ENCODE measurements around the gene LPIN1.

Gene LPIN1

DNA sequence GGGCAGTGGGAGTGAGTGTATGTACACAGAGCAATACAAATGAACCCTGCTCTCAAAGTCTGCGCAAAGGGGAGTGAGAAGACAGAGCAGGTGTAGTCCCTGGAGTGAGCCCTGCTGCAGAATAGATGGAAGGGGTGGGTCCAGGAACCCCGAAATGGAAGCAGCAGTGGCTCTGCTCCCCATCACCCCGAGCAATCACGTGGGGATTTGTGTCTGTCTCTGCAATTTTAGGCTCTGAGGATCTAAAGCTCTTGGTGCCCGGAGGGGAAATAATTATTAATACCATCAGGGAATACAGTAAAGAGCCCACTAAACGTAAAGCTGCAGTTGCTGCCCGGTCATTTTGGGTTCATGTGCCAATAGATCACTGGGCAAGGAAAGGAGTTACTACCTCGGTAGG, 118.3 kb downstream of the LPIN1 start:
- TF ChIP-seq, protein P1, sequence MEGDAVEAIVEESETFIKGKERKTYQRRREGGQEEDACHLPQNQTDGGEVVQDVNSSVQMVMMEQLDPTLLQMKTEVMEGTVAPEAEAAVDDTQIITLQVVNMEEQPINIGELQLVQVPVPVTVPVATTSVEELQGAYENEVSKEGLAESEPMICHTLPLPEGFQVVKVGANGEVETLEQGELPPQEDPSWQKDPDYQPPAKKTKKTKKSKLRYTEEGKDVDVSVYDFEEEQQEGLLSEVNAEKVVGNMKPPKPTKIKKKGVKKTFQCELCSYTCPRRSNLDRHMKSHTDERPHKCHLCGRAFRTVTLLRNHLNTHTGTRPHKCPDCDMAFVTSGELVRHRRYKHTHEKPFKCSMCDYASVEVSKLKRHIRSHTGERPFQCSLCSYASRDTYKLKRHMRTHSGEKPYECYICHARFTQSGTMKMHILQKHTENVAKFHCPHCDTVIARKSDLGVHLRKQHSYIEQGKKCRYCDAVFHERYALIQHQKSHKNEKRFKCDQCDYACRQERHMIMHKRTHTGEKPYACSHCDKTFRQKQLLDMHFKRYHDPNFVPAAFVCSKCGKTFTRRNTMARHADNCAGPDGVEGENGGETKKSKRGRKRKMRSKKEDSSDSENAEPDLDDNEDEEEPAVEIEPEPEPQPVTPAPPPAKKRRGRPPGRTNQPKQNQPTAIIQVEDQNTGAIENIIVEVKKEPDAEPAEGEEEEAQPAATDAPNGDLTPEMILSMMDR (IDR thresholded peaks at IDR 0.05; ENCODE audit: low read depth, low read length): no peak
- no peak overlapping the region for H3K4me3 ChIP-seq (replicated peaks in 1 of 2; ENCODE audit: low read depth in 2 of 2, low read length in 2 of 2)

DNA sequence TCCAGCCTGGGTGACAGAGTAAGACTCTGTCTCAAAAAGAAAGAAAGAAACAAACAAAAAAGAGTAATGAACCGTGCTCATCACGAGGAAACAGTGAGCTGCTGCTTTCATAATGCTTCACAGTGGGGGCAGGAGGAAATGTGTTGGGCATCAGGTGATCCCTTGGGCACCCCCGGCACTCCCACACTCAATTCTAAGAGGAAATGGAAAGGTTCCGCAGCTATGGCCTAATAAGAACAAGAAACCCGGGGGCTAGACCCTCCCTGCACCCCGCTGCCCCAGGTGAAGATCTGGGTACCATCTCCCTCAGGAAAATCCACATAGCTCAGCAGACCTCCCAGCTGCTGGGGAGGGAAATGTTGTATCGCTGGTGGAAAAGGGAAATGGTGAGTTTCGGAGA, 118.9 kb downstream of the LPIN1 start:
- DNase-seq (ENCODE audit: low read depth in 2 of 2): no peak
- H3K4me3 ChIP-seq (replicated peaks in 1 of 2; ENCODE audit: low read depth in 2 of 2, low read length in 2 of 2): no peak overlapping the region
- TF ChIP-seq, protein P1 (IDR thresholded peaks at IDR 0.05; ENCODE audit: low read depth, low read length): no peak

More for the DNA sequence above, 118.3 kb downstream of the LPIN1 start:
- no peak for DNase-seq (ENCODE audit: low read depth in 2 of 2)

DNA sequence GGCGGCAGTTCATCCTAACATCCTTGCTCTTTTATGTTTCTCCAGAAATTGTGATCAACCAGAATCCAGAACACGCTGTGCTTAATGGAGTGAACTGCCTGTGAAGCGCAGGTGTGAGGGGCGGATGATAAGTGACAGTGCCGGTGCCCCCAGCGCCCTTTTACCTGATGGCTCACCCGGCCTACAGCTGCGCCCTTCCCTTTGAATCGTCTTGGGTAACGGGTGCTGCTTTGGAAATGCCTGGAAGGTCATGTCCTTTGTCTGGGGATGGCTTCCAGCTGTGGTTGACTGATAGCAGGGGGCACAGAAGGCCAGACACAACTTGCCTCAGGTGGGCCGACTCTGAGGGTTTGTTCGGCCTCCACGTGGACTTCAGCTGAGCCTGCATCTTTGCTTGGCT, 119.4 kb downstream of the LPIN1 start:
- TF ChIP-seq, protein P1 (IDR thresholded peaks at IDR 0.05; ENCODE audit: low read depth, low read length): no peak
- DNase-seq (ENCODE audit: low read depth in 2 of 2): no peak
- H3K4me3 ChIP-seq (replicated peaks in 1 of 2; ENCODE audit: low read depth in 2 of 2, low read length in 2 of 2): no peak overlapping the region

DNA sequence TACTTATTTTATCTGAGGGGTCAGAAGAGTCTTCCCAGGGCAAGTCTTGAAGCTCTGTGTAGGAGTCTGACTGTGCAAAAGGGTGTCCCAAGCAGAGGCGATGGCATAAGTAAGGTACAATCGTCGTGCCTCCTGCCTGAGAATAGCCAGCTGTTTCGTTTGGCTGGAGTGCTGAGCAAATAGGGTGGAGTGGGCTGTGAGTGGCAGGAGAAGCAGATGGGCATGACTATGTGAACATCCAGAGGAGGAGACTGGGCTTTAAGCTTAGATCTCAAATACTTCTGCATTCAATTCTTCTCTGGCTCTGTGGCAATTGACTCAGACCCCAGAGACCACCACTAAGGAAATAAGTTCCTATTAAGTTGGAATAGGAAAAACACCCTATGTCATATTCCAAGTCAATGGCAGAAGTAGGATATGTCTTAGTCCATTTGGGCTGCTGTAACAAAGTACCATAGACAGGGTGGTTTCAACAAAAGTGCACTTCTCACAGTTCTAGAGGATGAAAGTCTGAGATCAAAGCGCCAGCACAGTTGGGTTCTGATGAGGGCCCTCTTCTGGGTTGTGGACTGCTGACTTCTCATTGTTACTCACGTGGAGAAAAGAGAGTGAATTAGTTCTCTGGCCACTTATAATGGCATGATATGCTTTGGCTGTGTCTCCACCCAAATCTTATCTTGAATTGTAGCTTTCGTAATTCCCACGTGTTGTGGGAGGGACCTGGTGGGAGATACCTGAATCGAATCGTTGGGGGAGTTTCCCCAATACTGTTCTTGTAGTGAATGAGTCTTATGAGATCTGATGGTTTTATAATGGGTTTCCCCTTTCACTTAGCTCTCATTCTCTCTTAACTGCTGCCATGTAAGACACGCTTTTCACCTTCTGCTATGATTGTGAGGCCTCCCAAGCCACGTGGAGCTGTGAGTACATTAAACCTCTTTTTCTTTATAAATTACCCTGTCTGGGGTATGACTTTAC, 120.2 kb downstream of the LPIN1 start:
- H3K4me3 ChIP-seq (replicated peaks in 1 of 2; ENCODE audit: low read depth in 2 of 2, low read length in 2 of 2): no peak overlapping the region
- DNase-seq (ENCODE audit: low read depth in 2 of 2): no peak
- TF ChIP-seq, protein P1 (IDR thresholded peaks at IDR 0.05; ENCODE audit: low read depth, low read length): no peak

DNA sequence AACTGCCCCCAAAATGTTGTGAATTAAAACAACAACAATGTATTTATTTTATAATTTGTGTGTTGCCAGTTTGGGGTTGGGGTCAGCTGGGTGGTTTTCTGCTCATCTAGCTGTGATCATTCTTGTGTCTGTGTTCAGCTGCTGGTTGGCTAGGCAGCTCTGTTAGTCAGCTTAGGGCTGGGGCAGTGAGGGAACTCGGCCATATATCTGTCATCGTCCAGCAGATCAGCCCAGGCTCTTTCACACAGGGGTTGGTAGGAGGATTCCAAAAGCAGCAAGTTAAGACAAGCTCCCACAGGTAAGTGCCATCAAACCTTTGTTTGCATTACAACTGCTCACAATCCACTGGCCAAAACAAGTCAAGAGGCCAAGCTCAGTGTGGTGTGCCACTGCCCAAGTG, 121.5 kb downstream of the LPIN1 start:
- TF ChIP-seq, protein P1 (IDR thresholded peaks at IDR 0.05; ENCODE audit: low read depth, low read length): no peak
- no peak overlapping the region for H3K4me3 ChIP-seq (replicated peaks in 1 of 2; ENCODE audit: low read depth in 2 of 2, low read length in 2 of 2)
- no peak for DNase-seq (ENCODE audit: low read depth in 2 of 2)

DNA sequence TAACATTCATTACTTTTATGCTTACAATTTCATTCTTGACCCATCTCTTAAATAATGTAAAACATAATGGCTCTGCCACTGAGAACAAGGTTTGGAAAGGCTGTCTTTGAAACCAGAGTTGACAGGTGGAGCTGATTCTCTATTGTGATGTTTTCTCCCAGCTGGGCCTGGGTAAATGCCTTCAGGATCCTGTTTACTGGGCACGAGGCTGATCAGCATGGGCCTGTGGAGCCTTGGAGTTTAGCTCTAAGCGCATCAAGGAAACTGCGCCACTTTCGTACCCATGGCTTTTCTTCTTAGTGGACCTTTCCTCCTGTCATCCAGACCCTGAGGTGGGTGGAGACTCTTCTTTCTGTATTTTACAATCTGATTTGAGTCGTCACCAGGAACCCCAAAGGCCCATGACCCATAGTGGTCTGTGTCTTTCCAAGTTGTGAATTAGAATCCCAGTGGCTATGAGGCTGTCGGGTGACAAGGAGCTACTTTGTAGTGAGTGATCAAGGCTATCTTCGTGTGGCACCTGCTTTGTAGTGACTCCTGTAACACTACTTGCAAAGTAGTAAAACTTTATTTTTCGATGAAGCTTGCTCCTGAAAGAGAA, 123.1 kb downstream of the LPIN1 start:
- H3K4me3 ChIP-seq (replicated peaks in 1 of 2; ENCODE audit: low read depth in 2 of 2, low read length in 2 of 2): no peak overlapping the region
- TF ChIP-seq, protein P1 (IDR thresholded peaks at IDR 0.05; ENCODE audit: low read depth, low read length): no peak
- no peak for DNase-seq (ENCODE audit: low read depth in 2 of 2)
